Measurements from ENCODE around the gene KIF3A.

KIF3A gene

DNA sequence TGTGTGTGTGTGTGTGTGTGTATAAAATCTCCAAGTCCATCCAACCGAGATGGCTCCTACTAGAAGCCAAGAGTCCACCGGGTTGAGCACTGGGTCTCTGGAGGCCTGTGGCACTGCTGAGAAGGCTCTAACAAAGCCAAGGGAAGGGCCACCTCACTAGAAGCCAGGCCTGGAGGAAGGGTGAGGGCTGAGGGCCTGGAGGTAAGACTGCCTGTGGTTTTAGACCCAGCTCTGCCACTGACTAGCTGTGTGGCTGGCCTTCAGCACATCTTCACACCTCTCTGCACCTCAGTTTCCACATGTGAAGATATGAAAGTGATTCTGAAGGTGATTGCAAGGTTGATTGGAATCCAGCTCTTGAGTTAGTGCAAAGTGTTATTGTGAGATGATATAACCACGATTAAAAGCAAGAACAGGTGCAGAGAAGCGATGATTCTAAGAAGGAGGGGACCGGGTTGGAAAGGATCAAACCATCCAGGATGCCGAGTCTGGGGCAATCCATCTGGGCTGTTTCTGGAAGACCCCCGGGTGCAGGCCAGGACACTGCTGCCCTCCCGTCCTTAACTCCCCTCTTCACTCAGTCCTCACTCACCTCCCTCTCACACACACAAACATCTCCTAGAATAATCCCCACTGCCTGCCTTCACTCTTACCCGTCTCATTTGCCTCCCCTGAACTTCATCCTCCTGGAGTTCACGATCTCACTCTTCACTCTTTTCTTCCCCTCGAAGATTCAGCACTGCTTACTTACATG is 61.2 kb downstream of the KIF3A start:
- no peak for DNase-seq

DNA sequence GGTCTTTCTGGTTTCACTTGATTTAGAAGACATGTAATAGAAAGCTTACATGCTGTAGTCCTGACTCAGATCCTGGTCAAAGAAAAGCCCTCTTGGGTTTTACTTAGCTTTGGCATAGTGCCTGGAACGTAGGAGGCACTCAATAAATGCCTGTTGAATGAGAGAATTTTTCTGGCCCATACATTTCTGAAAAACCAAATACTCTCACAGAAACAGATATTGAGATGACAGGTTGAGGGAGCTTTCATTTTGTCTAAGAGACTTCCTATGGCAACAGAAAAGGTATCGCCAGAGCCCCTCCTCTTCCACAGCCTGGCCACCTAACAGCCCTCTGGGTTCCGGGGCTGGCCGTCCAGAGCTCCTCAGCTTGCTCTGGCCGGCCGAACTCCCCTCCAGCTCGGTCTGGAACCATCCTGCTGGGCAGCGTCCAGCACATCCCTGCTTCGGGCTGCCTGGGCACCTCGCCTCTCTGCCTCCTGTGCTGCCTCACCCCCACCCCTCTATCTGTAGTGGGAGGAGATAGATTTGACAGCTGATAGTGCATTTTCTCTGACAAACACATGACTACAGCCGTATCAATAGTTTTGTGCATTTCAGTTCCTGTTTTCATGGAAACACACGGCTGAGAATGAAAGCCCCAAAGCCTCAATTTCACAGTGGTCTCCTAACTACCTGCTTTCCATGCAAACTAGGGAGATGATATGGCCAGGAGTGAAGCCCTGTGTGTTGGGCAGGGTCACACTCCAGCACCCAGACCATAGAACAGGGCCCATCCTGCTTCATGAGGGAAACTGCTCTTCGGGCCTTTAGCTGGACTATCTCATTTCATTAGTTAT is 62.5 kb downstream of the KIF3A start:
- DNase-seq = no peak

DNA sequence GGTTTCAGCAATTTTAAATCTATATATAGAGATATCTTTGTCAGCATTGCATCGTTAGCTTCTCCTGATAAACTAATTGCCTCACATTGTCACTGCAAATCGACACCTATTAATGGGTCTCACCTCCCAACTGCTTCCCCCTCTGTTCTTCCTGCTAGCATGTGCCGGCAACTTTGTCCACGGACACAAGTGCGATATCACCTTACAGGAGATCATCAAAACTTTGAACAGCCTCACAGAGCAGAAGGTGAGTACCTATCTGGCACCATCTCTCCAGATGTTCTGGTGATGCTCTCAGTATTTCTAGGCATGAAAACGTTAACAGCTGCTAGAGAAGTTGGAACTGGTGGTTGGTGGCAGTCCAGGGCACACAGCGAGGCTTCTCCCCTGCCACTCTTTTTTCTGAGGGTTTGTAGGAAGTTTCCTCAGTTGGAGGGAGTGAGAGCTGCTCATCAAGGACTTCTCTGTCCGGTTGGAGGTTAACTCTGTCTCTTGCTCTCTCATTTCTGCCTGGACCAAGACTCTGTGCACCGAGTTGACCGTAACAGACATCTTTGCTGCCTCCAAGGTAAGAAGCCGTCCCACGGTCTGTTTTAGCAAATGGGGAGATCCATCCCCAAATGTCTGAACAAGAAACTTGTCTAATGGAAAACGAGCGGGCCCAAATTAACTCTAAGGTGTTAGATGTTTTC is 63.3 kb downstream of the KIF3A start, which contains the start of gene IL4:
Gene IL4, plus strand, starts transcription at position 51 of the 692 bp plus-strand sequence. Its CDS starts 62 bp downstream, at position 113.
- no peak for DNase-seq

DNA sequence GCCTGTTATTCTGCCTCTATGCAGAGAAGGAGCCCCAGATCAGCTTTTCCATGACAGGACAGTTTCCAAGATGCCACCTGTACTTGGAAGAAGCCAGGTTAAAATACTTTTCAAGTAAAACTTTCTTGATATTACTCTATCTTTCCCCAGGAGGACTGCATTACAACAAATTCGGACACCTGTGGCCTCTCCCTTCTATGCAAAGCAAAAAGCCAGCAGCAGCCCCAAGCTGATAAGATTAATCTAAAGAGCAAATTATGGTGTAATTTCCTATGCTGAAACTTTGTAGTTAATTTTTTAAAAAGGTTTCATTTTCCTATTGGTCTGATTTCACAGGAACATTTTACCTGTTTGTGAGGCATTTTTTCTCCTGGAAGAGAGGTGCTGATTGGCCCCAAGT is 63.9 kb downstream of the KIF3A start:
- no peak for DNase-seq

DNA sequence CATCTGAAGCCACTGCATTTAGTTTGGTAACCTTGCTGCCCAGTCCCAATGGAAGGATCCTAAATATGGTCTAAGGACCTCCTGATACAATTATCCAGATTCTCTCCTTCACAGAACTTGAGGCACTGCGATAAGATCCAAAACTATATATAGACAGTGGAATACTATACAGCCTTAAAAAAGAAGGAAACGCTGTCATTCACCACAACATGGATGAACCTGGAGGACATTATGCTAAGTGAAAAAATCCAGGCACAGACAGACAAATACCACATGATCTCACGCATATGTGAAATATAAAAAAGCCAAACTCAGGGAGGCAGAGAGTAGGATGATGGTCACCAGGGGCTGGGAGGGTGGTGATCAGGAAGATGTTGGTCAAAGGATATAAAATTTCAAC is 66.3 kb downstream of the KIF3A start:
- DNase-seq = no peak

DNA sequence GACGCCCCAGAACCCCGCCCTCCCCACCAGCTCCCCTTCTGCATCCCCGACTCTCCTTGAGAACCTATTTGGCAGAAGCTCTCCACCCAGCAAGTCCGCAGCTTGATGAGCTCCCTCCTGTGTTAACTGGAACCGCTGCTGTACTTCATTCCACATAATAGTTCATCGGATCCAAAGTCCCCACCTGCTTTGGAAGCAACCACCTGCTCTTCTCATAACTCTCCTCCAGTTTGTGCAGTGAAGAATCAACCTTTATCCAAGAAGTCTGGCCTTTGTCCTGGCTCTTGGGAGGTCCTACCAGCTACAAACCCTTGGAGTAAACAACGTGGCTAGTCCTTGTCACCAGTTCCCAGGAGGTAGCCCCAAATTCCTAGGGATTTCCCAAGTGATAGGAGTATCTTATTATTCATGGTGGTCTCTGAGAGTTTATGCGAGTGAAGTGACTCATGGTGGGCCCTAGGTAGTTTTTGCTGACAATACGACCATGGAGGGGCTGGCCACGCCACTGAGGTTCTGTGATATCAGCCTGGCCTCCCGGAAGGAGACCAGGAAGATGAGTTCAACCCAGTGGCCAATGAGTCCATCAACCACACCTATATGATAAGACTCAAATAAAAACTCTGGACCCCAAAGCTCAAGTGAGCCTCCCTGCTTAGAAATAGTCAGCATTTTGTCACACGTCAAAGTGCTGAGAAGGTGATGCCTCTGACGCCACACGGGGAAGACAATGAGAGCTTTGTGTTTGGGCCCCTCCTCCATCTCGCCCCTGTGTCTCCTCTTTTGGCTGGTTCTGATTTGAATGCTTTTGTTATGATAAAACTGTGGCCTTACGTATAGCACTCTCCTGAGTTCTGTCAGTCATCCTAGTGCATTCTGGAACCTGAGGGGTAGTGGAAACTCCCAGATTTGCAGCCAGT is 67.1 kb downstream of the KIF3A start:
- no peak for DNase-seq

DNA sequence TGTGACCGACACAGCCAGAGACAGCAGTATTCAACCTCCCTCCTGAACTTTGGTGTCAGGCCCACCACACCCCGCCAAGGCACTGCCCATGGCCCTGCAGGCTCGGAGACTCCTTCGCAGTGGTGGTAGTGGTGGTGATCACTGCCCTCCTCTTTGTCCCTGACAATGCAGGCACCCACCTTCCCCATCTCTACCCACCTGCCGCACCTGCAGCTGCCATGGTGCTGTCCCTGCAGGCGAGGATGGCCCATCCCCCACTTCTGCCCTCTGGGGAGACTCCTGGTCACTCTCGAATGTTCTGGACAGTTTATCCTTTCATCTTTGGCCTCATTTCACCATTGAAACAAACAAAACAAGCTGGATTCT is 67.9 kb downstream of the KIF3A start:
- DNase-seq = no peak

DNA sequence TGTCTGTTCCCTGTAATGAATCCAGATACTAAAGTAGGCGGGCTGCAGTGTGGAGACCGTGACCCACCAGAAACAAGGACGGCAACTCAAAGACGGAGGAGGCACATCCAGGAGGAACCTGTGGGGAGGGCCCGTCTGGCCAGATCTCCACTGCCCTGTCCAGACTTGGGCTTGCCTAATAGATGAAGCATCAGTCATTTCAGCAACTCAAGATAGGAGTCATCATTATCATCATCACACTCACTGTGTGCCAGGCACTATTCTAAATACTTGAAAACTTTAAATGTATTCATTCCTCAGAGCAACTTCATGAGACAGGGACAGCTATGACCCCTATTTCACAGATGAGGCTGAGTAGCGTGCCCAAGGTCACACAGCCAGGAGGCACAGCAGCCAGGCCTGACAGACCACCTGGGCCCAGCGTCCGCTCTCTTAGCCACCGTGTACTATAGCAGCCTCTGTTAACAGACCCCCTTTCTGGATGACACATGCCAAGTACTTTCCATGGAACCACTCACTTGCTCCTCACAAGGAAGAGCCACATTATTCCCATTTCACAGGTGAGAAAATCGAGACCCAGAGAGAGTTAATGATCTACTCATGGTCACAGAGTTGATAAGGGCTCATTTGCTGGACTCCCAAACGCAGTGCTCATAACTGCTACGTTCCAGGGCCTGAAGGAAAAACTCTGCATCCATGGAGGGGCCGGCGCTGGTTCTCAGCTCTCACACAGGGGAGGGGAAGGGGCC is 68.5 kb downstream of the KIF3A start:
- no peak for DNase-seq

DNA sequence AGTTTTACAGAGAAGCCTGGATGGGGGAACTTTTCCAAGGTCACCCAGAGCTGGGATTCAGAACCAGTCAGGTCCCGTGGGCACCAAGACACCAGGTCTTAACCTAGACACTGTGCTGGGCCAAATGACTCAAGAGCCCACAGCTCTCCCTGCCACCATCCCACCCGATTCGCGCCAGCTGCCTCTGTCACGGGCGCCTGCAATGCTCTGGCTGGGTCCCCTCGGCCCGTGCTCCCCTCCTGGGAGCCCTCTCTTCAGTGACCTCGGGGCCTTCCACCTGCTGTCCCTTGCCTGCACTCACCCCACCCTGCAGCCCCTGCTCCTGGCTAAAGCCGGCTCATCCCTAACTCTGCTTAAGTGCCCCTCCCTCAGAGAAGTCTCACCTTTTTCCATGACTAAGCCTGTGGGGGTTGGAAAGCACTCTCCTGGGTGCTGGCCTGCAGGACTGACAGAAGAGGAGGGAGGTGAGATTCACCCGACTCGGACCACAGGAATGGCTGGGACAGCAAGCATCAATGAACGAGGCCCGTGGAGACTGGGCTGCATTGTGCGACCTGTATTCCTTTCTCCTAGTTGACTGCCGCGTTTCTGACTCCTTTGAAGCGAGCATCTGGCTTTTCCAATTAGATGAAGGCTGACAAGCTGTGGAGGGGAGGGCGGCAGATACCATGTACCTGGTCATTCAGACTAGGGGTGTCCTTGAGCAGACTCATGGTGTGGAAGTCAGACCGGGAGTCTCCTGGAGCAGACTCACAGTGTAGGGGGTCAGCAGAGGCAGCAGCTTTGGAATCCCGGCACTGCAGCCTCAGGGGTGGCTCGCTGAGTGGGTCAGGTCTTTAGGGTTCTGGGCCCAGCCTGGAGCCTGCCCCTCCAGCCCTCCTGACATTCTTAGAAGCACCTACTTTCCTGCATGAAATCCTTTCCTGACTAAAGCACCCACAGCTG is 69.3 kb downstream of the KIF3A start:
- no peak for DNase-seq

DNA sequence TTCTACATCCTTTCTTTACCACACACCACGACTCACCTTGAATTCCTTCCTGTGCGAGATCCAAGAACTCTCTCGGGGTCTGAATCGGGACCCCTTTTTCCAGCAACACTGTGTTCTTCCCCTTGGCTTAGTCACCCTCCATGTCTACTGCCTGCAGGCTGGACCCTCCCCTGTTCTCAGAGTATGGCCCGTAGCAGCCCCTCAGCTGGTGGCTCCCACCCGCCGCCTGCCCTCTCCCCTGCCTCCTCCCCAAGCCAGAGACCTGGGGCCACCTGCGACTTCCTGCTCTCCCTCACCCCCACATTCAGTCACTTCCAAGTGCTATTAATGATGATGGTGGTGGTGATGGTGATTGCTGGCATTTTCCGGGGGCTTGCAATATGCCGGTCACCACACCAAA is 70.0 kb downstream of the KIF3A start:
- no peak for DNase-seq

DNA sequence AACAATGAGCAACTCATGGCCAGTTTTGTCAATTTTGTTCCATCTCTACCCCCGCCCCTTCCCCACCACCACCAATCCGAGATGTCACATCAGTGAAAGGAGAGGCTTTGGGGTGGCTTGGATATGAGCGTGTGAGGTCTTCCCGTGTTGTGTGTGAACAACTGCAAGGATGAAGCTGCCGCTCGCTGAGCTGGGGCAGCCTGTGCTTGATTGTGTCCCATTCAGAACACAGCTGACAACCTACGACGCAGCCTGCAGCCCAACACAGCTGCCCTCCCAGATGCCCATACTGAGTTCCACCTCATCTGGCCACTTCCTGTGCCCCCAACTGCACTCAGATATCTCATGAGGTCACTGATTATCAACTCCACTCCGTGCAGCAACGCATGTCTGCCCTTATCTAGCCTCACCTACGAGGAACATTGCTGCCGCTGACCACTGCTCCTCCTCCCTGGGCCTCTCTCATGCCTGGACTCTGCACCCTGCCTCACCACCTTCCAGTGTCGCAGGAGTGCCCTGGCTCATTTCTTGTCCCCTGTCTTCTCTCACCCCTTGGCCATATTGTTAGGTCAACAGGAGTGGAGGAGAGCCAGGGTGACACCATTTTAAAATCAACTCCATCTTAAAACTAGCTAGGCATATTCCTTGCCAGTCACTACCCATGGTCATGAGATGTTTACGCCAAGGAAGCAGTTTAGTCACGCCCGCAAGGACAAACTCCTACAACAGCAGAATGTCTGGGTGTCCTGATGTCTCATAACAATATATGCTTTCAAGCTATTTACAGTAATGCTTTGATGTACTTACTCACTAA is 70.8 kb downstream of the KIF3A start:
- DNase-seq = no peak

DNA sequence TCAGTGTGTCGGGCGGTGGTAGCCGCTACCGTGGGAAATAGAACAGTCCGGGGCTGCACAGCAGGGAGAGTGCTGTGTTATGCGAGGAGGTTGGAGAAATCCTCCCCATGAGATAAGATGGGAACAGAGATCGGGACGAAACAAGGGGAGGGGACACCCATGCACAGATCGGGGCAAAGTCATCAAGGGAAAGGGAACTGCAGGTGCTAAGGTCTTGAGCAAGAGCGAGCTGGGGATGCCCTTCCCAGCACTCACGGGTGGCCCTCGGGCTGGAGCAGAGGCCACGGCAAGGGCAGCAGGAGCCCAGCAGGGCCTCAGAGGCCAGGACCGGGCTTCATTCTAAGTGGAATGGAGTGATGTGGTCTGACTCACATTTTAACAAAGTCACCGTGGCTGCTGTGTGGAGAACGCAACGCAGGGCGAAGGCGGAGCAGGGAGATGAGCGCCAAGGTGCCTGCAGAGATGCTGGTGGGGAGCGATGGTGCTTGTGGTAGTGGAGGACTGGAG is 71.7 kb downstream of the KIF3A start:
- no peak for DNase-seq

DNA sequence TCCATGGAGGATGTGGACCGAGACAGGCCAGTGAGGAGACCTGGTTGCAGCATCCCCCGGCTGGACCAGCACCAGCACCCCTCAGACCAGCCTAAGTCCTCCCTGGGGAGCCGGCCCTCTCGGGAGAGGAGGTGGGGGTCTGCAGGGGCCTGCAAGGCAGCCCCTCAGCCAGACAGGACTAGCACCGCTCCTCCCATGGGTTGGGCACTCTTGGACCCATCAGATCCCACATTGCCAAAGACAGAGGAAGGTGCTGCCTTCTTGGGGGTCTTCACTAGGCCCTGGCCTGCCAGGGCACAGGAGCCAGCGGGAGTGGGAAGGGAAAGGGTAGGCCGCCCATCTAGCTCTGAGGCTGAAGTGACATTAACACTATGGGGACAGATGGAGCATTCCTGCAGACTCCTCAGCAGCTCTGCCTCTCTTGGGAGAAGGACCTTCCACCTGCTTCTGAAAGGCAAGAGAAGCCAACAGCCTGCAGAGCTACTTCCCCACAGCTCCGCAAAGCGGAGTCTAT is 72.6 kb downstream of the KIF3A start:
- DNase-seq = no peak

DNA sequence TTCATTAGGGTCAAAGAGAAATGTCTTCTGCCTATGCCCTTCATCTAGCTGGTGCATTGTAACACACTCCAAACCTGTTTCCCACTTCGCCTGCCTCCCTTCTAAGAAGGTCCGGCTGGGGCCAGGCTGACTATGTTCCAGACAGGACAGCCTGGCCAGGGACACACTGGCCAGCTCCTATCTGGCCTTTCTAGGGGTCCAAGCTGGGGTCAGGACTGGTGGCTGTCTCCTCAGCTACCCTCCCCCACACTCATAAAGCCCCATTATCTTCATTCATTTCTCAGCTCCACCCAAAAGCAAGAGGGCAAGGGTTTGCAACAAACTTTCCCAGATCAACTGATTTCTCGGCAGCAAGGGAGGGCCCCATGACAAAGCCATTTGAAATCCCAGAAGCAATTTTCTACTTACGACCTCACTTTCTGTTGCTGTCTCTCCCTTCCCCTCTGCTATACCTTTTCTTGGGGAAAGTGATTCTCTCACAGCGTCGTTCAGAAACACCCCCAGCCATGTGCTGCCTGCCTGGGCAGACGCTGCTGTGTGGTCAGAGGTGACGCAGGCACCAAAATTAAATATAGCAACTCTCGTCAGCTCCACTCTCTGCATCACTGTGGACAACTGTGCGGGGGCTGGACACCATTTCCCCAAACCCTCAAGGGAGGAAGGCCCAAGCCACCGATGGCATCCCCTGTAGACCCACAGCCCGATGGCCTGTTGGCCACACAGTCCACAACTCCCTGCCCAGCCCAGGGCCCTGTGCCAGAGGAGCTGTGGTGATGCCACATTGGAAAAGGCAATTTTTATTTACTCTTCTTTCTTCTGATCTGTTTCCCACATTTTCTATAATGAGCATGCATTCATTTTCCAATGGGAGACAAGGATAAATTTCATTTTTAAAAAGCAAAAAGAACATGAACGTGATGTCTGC is 73.3 kb downstream of the KIF3A start:
- no peak for DNase-seq

DNA sequence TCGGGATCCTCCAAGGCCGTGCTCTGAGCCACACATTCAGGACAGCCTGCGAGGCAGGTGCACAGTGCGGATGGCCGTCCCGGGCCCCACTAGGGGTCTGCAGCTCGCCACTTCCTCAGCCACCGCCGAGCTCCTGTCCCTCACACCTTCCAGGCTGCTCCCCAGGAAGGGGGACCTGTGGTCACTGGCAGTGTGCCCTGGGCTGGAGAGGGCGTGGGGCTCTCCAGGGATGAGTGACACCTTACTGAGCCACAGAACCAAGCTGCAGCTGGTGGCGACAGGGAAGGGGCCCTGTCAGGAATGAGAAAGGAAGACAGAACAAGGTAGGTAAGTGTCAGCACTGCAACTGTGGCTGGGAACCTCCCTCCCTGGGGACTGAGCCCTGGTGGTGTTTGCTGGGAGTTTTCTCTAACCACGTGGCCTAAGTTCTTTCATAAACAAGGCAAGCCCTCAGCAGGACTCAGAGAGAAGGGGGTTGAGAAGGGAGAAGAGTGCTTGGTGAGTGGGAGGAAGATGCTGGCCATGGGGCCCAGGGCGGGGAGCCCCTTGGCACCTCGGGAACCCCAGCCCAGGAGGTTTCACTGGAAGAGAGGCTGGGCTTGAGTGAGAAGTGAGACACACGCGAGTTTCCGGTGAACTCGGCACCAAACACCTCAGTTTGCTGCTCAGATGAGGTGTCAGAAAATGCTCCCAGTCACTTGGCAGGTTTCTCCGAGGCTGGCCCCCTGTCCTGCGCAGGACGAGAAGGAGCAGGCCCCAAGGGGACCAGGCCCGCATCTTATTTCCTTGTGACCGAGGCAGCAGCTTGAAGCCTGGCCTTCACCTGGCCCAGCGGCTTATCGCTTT is 74.2 kb downstream of the KIF3A start:
- no peak for DNase-seq

DNA sequence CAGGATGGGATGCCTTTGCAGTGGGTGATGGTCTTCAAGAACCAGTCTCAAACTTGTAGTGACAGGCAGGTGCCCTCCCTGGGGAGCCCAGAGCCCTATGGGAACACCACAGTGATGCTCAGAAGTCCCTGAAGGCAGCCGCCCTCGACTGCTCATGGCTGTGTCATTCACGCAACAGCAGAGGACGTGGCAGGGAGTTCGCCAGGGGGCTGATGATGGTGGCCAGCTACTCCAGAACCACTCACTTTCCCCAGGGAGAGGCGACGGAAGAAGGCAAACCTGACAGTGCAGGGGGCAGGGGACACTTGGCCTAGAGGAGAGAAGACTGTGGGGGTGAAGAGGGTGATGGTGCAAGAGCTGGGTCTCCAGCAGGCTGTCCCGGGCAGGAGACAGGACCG is 75.3 kb downstream of the KIF3A start:
- DNase-seq = no peak
